SIG-M5 (cell line): ENCODE results near the gene CCNF.

Source experiments
- DNase-seq: peaks from one replicate; lab custom pipeline; 2025; lab: John Stamatoyannopoulos, UW

Gene CCNF

GRCh38 chr16:2487517-2487842, 58.2 kb downstream of the CCNF start:
- no peak for DNase-seq

- DNase-seq: no peak
These were observed 58.8 kb downstream of the CCNF start for GRCh38 chr16:2487903-2488531.

- no peak for DNase-seq
These were observed 60.3 kb downstream of the CCNF start for GRCh38 chr16:2489581-2489980.

- DNase-seq: no peak
These were observed 61.2 kb downstream of the CCNF start for GRCh38 chr16:2490190-2491105.

GRCh38 chr16:2492292-2492691, 63.0 kb downstream of the CCNF start:
- DNase-seq: no peak

GRCh38 chr16:2493605-2494004, 64.4 kb downstream of the CCNF start:
- no peak for DNase-seq

- no peak for DNase-seq
These were observed 65.4 kb downstream of the CCNF start for GRCh38 chr16:2494616-2495015.

- DNase-seq: no peak
These were observed 65.8 kb downstream of the CCNF start for GRCh38 chr16:2495041-2495440.

GRCh38 chr16:2496223-2497115, 67.2 kb downstream of the CCNF start:
- no peak for DNase-seq

GRCh38 chr16:2497116-2497630, 67.9 kb downstream of the CCNF start:
- no peak for DNase-seq

- no peak for DNase-seq
These were observed 68.6 kb downstream of the CCNF start for GRCh38 chr16:2497695-2498484.

GRCh38 chr16:2498531-2499253, 69.4 kb downstream of the CCNF start:
- DNase-seq: no peak

GRCh38 chr16:2499454-2499853, 70.2 kb downstream of the CCNF start:
- no peak for DNase-seq

- no peak for DNase-seq
These were observed 70.7 kb downstream of the CCNF start for GRCh38 chr16:2499890-2500429.

- no peak for DNase-seq
These were observed 71.2 kb downstream of the CCNF start for GRCh38 chr16:2500430-2500917.

- DNase-seq: no peak
These were observed 71.9 kb downstream of the CCNF start for GRCh38 chr16:2500918-2501750.

GRCh38 chr16:2501946-2502895, 73.0 kb downstream of the CCNF start:
- DNase-seq: no peak

- DNase-seq: no peak
These were observed 76.4 kb downstream of the CCNF start for GRCh38 chr16:2505695-2506094.
